Stimulated activated CD4-positive, alpha-beta T cell treated with anti-CD3 and anti-CD28 coated beads, Interleukin-12 subunit alpha, Interleukin-12 subunit beta, amount 100 ng/mL, for 48 hours (primary cell): Measurements from ENCODE around the gene ADAM12.

Experiments
- DNase-seq, 3 donors: peaks; one replicate each; pipeline ENCODE4 v3.0.0-alpha.2; 2020; ENCODE audit warnings: low read depth in 2 of 3, low spot score in 1 of 3

ADAM12 gene

DNA sequence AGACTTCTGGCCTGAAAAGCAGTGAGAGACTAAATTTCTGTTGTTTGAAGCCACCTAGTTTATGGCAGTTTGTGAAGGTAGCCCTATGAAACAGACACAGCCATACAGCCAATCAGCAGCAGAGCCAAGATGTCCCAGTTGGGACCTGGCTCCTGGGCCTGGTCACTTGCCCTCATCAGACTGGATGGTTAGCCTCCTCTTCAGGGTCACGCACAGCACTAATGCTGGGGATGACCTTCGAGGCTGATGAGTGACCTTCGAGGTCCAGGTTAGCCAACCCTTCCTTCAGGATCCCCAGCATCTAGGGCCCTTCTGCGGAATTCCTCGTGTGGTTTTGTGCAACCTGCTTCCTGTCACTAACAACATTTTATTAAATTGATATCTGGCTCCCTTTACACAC is 262.3 kb downstream of the ADAM12 start:
- no peak for DNase-seq

DNA sequence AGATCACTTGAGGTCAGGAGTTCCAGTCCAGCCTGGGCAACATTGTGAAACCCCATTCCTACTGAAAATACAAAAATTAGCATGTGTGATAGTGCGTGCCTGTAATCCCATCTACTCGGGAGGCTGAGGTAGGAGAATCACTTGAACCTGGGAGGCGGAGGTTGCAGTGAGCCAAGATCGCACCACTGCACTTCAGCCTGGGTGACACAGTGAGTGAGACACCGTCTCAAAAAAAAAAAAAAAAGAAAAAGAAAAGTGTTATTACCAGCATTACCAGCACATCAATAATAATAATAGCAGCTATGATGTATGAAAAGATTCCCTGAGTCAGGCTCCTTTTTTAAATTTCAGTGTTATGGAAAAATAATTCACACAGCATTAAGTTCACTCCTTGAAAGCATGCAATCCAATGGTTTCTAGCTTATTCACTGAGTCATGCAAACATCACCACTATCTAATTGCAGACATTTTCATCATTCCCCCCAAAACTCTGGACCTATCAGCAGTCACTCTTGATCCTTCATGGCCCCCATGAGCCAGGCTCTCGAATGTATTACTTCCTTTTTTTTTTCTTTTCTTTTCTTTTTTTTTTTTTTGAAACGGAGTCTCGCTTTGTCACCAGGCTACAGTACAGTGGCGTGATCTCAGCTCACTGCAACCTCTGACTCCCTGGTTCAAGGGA is 263.5 kb downstream of the ADAM12 start:
- DNase-seq: no peak

DNA sequence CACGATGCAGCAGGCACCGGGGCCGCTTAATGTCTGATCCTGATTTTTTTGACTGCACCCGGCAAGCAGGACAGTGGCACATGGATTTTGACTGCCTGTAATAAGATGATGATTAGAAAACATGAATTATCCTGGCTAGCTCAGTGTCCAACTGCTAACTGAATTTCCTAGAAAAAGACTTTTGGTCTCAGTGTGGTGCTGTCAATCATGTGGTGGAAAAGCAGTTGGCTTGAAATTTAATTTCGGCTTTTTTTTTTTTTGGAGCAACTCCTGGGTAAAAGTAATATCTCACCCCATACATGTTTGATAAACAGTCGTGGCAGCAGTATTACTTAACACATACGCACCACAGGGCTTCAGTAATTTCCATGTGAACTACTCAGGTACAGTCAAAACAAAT is 264.2 kb downstream of the ADAM12 start:
- DNase-seq: no peak

DNA sequence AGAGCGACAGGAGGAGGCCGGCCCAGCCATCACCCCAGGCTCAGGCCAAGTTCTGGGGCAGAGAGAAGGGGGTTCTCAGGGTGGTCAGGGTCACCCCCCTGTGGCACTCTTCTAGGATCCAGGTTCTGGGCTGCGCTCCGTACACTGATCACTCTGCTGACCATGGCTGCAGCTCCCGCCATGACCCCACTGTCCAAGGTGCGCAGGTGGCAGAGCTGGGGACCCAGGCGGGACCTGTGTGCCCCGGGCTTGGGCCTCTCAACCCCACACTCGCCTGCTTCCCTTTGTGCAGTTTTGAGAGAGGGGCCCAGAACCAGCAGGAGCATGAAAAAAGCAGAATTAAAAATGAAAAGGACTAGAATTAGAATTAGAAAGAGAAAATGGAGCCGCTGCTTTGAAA is 264.8 kb downstream of the ADAM12 start:
- no peak for DNase-seq

DNA sequence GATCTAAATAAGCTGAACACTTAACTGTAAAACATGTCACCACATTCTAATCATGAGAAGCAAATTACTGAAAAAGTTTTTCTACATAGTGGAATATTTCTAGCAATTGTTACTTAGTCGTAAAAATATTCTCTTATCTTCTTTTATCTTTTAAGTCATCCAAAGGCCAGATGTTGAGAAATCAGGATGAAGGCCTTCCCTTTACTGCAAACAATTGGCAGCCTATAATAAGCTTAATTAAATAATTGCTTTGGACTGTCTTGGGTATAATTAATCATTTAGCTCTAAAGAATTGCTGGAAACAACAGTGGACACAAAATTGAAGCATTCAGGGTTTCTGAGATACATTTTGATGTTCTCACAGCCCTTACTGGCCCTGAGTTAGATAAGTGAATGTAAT is 265.4 kb downstream of the ADAM12 start:
- DNase-seq: no peak

DNA sequence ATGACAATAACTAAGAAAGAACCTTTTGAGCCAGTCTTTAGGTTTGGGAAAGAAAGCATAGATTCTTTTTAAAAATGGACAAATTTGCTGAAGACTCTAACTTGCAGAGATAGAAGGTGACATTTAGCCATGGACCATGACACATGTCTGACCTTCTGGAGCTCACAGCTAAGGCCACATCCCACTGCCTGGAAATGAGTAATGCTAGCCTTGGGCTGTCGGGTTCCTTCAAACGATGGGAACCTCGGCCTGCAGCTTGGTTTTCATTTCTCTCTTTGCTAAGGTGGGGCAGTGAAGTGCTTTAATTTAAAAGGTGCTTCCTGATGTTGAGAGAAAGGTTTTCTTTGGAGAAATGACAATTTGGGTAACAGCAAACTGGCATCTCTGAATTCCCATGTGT is 268.7 kb downstream of the ADAM12 start:
- no peak for DNase-seq

DNA sequence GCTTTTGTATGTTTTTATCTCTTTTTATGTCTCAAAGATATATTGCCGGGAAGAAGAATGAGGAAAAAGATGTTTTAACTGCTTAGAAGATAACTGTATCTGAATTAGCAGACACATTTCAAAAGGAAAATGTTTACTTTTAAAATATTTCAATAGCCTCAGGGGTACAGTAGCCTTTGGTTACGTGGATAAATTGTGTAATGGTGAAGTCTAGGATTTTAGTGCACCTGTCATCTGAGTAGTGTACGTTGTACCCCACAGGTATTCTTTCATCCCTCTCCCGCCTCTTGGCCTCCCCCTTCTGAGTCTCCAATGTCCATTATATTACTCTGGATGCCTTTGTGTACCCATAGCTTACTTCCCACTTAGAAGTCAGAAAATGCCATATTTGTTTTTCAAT is 269.8 kb downstream of the ADAM12 start:
- DNase-seq: no peak

DNA sequence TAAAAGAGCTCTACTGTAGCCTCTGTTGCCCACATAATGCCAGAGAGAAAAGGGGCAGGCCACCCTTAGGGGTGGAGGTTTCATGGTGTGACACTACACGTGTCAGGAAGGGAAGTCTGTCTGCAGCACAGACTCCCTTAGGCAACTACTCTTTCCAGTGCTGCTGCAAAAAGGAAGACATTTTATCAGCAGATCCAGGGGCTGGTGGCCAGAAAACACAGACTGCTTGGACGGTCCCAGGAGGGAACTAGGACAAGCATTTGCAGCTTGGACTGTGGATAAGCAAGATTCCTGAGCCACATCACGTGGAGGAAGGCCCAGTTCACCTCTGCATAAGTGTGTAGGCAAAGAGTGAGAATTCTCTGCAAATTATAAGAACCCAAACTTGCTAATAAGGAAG is 271.1 kb downstream of the ADAM12 start:
- DNase-seq: no peak

DNA sequence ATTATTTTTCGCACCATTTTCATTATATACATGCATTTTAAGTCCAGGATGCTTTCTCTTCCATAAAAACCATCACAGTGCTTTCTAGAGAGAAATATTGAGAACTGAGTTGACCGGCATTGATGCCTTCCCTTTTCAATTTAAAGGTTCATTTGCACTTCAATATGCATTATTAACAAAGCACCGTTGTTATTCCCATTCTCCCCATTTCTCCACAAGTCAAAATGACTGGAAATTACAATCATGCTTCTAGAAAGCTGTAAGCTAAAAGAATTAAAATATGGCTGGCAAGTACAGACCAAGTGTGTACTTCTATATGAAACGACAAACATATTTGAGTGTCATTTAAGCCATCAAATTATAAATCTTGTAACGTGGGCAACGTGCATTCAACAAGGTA is 272.4 kb downstream of the ADAM12 start:
- no peak for DNase-seq

DNA sequence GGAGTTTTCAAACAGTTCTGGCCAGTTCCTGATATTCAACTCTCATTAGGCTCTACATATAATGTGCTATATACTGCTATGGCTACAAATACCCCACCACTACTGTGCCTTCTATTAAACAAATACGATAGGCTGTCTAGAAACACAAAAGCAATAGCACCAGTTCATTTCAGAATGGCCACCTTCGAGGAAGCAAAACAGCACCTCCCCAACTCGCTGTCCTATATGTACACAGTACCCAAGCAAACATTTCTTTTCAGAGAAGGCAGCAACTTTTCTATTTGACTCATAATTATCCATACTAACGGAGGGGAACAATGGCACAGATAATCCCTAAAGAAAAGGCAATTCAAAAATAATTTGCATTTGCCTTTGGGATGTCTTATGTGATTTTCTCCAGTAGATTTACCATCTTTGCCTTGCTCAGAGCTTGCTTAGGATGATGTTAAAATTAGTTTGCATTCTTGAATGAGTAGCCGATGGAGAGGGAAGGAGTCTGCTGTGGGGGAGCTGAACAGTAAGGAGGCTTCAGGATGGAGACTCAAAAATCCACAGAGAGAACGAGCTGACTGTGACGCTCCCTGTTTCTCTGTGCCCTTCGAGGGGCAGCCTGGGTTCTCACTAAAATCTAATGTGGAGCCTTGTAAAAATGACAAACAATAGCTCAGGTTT is 273.3 kb downstream of the ADAM12 start:
- DNase-seq: no peak

DNA sequence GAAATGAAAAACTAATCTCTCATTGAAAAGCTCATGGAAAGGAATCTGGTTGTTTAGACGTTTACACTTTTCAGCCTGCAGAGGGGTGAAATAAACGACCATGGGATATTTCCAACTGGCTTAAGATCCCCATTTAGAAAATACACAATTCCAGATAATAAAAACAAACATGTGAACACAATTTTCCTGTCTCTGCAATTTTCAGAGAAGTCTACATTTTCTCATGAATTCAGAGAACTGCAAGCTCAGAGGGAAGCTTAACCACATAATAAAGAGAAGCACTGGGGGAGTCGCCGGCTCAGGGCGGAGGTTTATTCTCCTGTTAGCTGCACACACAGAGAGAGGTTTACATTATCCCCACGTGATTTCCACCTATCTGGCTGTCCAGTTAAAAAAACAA is 276.8 kb downstream of the ADAM12 start:
- no peak for DNase-seq

DNA sequence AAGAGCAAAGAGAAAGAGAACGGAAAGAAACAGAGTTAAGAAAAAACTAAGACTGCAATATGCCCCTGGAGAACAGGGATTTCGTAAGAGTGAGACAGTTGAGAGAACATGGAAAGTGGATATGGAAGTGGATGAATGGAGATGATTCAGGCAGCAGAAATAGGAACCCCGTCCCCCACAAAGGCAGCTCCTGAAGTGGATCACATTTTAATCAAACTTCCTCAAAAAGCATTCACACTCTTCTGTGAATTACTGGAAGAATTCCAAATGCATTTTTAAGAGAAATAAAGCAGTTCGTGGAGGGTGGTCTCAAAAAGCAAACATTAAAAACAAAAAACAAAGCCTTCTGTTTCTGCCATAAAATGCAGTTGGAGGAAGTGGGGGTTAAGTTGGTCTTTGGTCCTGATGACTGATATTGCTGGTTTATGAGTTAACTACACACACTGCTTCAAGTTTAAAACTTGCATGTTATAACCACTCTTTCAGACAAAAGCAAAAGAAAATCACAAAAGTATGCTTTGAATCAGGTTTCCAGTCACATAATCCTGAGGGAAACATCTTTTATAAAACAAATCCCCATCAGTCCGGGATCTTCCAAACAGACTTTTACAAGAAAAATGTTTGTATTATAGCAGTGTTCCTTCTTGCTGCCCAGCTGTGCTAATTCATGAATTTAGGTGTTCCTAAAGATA is 277.6 kb downstream of the ADAM12 start:
- no peak for DNase-seq

DNA sequence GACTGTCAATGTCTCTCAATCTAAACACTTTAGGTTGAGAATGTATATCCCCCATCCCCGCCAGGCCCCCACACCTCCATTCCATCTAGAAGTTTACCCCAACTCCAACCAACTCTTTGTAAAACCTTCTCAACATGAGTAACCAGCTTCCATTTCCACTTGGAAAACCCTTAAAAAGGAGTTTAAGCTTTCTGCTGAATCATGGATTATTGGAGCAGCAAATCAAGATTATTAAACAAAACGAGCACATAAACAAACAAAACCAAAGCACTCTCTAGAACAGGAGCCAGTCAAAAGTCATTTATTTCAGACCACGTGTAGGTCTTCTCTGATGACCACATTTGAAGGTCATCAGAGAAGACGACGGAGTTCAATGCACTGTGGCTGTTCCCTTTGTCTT is 278.4 kb downstream of the ADAM12 start:
- DNase-seq: no peak

DNA sequence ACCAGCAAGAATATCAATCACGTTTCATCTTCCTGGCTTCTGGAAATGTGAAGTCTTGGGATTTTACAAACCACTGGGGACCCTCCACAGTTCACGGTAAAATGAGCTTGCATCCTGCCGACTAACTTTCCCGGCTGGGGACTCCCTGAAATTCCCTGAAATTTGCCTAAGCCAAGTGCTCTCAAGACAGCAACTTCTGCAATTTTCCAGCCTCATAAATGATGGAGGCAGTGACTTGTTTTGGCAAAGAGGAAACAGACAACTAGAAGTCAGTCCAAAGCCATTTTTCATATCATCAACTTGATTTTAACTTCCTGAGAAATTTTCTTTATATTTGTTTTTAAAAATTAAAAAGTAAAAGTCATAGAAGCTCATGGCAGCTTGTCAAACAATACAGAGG is 279.6 kb downstream of the ADAM12 start:
- DNase-seq: no peak

DNA sequence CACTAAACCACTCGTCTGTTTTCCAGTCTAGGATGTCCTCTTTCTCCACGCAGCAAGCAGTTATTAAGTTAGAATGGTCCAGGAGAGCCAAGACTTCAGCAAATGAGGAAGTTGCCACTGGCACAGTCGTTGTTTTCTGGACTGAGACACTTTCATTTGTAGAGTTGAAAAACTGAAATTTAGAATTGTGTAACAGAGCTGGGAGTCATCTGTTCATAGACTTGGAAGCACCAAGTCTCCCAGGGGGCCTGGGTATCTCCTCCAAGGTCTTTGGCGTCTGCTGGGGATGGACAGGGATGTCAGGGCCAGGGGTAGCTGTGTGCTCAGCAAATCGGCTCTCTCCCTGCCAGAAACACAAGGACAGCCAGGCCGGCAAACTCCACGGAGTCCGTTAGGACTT is 283.5 kb downstream of the ADAM12 start:
- no peak for DNase-seq

DNA sequence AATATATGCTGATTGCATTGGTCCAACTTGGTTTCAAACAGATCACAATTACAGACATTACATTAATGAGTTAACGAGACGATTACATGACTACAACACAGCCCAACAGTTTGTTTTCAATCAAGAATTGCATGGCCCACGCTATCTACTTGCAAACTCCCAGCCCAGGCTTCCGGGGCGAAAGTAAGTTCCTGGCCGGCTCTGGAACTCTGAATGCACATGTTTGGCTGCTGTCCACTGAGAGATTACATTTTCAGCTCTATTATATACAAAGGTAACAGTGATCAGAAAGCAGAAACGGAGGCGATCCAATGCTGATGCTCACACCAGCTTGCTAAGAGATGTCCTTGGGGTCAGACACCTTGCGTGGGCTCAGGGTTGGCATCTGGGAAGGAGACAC is 285.6 kb downstream of the ADAM12 start:
- no peak for DNase-seq

DNA sequence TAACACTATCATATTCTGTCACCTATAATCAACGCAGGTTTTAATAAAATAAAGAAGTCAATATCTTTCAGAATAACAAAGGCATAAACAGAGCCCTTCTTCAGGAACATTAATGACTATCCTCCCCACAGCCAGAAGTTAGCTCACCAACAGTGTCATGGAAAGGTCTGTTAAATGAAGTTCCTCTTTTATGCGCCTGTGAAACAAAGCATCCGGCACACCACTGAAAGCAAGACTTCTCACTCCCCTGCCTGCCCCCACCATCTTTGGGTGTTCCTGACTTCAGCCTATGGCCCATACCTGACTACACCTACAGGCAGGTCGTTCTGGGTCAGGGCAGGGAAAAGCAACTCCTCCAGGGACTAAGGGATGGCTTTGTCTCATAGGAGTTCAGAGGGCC is 286.5 kb downstream of the ADAM12 start:
- no peak for DNase-seq

DNA sequence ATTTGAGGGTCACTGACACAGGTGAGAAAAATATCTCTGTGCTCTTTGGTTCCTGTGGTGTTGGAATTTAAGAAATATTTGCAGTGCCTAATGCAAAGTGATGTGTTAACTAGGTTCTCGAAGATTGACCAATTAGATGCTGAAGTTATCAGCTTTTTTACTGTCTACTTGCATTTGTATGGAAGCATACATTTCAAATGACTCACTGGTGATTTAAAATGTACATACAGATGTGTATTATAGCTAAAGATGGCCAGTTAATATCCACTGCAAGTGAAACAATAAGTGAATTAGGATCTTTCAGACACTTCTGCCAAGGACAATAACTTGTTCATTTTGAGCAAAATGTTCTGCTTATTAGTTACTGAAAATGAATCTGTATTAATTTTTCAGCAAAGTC is 287.0 kb downstream of the ADAM12 start:
- no peak for DNase-seq

DNA sequence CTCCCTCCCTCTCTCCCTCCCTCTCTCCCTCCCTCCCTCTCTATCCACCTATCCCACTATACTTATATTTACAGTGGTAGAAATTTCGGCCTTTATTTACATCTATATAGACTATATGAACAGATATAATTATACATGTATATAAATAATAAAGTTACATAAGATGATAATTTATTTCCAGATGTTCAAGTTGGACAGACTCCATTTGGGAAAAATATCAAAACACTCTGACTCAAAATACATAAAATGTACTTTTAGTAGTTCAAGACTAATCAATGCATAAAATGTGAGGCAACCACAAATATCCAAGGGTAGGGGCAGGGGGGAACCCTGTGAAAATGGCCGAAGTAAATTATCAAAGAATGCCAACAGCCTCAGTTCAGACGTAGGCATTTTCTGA is 288.9 kb downstream of the ADAM12 start:
- DNase-seq: no peak

DNA sequence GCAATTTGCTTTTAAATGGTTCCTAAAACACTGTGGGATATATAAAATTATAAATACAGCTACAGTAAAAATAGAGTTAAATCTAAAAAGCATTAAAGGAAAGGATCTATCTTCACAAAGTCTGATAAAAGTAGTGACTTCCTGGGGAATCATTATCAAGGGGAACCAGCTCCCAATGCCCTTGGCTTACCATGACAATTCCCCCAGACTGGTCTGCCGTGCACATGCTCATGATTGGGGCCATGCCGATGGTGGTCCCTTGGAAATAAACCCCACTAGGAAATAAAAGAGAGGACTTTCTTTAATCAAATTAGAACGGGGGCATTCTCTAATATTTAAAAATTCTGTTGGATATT is 290.1 kb downstream of the ADAM12 start:
- DNase-seq: no peak

DNA sequence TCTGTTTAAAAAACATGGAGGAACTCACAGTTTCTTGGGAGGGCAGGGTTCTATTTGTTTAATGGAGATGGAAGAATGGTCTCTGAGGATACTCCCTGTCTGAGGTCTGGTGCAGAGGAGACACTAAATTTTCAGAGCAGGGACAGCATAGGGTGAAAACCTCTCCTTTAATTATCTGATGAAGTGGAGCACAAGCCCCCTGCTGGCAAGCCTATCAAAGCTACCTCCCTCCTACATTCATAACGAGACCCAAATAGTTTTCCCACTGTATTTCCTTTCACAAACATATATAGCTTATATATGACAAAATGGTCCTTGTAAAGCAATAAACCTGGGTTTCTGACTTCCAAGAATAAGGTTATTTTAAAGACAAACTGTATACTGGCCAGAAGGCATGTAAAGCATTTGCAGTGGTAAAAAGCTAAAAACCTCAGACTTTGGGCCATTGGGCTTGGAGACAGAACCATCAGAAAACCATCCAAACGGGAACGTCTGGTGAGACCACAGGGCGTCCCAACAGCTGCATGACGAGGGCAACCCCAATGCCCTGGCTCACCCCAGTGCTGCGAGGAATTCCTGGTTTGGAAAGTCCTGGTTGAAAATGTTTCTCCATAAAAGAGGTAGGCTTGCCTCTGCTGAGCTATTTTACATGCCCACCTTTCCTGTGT is 290.6 kb downstream of the ADAM12 start:
- no peak for DNase-seq

DNA sequence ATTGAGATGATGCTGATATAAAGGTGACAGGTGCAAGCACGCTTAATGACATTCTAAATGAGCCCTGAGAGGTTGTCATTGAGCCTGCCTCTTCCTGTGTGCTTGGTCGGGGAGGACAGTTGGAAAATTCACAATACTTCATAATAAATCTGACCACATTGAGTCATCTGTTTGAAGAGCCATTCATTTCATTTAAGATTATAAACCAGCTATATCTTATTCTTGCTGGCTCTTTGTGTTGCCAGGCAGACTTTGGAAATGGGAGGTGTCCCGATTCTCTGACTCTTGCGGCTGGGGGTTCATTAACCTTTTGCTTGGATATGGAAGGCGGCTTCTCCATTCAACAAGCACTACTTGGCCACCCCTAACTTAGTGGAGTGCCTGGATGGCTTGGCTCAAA is 293.7 kb downstream of the ADAM12 start:
- no peak for DNase-seq
